ENCODE measurements around the gene POMGNT2.

Gene POMGNT2

DNA sequence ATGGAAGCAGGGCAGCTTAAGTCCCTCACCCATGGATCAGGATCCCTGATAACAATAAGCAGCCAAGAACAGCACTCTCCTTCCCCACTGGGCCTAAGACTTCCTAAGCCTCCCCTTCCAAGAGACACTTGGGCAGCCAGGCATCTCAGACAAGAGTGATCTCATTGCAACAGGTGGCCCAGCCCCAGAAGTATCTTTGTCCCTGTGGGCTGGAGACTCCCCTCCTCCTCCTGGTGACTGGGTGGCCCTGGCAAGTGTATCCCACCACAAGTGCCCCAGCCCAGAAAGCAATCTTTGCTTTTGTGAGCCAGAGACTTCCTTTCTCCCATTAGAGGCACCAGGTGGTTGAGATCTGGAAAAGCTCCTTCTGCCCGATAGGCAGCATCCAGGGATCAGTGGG, 40.7 kb upstream of the POMGNT2 start:
- H3K4me3 ChIP-seq (replicated peaks; ENCODE audit: low read depth, low read length), result no peak overlapping the region
- H3K36me3 ChIP-seq (ENCODE audit: control insufficient read depth, insufficient read depth, low read length), result no peaks in the 10 kb centered on the region
- TF ChIP-seq, protein P1, sequence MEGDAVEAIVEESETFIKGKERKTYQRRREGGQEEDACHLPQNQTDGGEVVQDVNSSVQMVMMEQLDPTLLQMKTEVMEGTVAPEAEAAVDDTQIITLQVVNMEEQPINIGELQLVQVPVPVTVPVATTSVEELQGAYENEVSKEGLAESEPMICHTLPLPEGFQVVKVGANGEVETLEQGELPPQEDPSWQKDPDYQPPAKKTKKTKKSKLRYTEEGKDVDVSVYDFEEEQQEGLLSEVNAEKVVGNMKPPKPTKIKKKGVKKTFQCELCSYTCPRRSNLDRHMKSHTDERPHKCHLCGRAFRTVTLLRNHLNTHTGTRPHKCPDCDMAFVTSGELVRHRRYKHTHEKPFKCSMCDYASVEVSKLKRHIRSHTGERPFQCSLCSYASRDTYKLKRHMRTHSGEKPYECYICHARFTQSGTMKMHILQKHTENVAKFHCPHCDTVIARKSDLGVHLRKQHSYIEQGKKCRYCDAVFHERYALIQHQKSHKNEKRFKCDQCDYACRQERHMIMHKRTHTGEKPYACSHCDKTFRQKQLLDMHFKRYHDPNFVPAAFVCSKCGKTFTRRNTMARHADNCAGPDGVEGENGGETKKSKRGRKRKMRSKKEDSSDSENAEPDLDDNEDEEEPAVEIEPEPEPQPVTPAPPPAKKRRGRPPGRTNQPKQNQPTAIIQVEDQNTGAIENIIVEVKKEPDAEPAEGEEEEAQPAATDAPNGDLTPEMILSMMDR (IDR thresholded peaks at IDR 0.05; ENCODE audit: insufficient read depth, low read length, poor library complexity, severe bottlenecking), result no peak

DNA sequence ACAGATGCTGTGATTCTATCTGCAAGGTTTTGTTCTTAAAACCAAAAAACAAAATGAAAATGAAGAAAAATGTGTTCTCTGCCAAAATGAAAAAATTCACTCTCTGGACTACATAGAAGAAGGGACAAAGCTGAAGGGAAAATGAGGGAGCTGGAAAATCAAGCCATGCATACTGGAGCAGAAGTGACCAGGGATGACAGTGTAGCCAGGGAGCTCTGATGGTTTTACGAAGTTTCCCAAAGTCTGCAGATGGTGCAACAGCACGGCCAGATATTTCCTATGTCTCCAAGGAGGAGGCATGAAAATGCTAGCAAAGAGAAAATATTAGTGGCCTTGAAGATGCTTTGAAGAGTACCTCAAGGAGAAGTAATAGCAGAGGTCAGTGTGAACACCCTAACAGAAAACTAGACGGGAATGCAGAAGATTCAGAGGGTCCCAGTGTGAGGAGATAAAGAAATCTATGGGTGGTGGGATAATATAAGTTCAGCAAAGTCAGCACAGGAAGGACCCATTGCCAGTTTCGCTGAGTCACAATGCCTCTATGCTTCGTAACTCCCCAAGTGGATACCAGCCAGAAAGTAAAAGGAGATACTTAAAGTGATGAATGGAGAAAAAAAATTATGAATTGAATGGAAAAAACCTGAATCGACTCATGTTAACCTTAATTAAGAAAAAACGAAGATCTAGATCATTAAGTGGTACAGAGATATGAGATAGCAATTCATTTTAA, 39.0 kb upstream of the POMGNT2 start:
- Histone ChIP-seq H3K36me3 (ENCODE audit: control insufficient read depth, insufficient read depth, low read length) (no peaks in the 10 kb centered on the region), H3K27me3 (replicated peaks; ENCODE audit: control insufficient read depth, insufficient read depth, low read length) (no peaks in the 10 kb centered on the region), H3K4me3 (replicated peaks; ENCODE audit: low read depth, low read length) (no peak overlapping the region)
- DNase-seq (ENCODE audit: extremely low read depth, insufficient read length), result no peak
- TF ChIP-seq, protein P1 (IDR thresholded peaks at IDR 0.05; ENCODE audit: insufficient read depth, low read length, poor library complexity, severe bottlenecking), result no peak

More for the DNA sequence above, 40.7 kb upstream of the POMGNT2 start:
- H3K27me3 ChIP-seq (replicated peaks; ENCODE audit: control insufficient read depth, insufficient read depth, low read length), result no peaks in the 10 kb centered on the region; the same call in 1 of the 2 replicates
- no peak for DNase-seq (ENCODE audit: extremely low read depth, insufficient read length)

DNA sequence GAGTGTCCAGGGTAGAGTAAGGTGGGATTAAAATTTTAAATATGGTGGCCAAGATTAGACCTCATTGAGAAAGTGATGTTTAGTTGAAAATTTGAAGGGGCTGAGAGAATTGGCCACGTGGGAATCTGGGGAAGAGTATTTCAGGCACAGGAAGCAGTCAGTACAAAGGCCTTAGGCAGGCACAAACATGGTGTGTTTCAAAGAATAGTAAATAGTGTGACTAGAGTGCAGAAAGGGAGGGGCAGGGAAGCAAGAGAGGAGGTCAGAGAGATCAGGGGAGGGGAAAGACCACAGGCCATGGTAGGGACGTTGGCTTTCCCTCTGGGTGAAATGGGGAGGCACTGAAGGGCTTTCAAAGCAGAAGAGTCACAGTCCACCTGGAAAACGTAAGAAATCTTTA, 36.6 kb upstream of the POMGNT2 start:
- Histone ChIP-seq H3K36me3 (ENCODE audit: control insufficient read depth, insufficient read depth, low read length) (no peaks in the 10 kb centered on the region), H3K27me3 (replicated peaks; ENCODE audit: control insufficient read depth, insufficient read depth, low read length) (no peaks in the 10 kb centered on the region), H3K4me3 (replicated peaks; ENCODE audit: low read depth, low read length) (no peak overlapping the region)
- no peak for DNase-seq (ENCODE audit: extremely low read depth, insufficient read length)
- TF ChIP-seq, protein P1 (IDR thresholded peaks at IDR 0.05; ENCODE audit: insufficient read depth, low read length, poor library complexity, severe bottlenecking), result no peak

DNA sequence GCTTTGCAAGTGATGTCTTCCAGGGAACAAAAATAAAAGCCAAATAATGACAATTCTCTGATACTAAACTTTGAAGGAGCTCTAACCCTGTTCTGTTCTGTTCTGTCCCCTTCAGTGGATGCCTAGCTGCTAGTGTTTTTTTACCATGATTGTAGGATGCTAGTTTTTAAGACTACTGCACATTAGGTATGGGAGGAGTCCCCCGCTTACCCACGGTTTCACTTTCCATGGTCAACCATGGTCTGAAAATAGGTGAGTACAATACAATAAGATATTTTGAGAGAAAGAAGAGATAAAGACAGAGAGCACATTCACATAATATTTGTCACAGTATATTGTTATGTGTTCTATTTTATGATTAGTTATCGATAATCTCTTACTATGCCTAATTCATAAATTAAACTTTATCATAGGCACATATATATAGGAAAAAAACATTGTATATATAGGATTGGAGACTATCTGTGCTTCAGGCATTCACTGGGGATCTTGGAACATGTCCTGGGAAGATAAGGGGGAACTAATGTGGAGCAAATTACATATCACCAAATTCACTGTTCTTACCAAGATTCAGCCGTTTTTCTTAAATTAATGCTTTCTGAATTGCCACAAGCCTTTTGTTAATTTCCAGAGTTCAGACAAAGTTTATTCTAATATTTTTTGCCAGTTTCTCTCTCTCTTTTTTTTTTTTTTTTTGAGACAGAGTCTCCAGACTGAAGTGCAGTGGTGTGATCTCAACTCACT, 32.8 kb upstream of the POMGNT2 start:
- no peaks in the 10 kb centered on the region for H3K27me3 ChIP-seq (replicated peaks; ENCODE audit: control insufficient read depth, insufficient read depth, low read length)
- H3K36me3 ChIP-seq (ENCODE audit: control insufficient read depth, insufficient read depth, low read length), result no peaks in the 10 kb centered on the region
- TF ChIP-seq, protein P1 (IDR thresholded peaks at IDR 0.05; ENCODE audit: insufficient read depth, low read length, poor library complexity, severe bottlenecking), result no peak
- no peak overlapping the region for H3K4me3 ChIP-seq (replicated peaks; ENCODE audit: low read depth, low read length)
- DNase-seq (ENCODE audit: extremely low read depth, insufficient read length), result no peak

DNA sequence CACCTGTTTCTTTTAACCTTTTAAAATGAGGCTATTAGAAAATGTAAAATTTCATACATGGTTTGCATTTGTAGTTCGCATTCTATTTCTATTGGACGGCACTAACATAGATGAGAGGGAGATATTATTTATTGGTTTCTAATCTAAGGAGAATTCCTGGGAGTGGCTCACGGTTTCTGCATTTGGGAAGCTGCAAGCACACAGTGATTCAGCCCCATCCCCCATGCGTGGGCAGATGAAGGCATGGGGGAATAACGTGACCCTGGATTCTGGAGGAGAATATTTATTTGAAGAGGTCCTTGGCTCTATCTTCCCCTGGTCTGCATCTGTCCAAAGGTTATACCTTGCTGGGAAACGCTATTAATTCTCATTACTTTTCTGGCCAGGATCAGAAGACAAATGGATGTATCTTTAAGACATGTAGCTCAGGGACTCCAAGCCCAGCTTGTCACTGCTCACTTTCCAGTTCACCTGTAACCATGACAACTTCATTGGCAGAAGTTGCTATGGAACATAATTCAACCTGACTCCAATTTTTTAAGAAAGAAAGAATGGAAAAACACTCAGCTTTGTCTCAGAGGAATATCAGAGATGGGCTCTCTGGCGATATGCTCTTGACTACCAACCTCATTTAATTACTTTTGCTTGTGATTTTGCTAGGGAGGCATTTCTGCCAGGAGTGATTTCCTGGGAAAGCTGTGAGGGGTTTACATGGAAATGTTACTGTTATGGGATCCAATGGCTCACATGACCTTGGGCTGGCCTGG, 27.2 kb upstream of the POMGNT2 start:
- no peaks in the 10 kb centered on the region for H3K27me3 ChIP-seq (replicated peaks; ENCODE audit: control insufficient read depth, insufficient read depth, low read length)
- H3K36me3 ChIP-seq (ENCODE audit: control insufficient read depth, insufficient read depth, low read length), result no peaks in the 10 kb centered on the region
- TF ChIP-seq, protein P1 (IDR thresholded peaks at IDR 0.05; ENCODE audit: insufficient read depth, low read length, poor library complexity, severe bottlenecking), result no peak
- H3K4me3 ChIP-seq (replicated peaks; ENCODE audit: low read depth, low read length), result no peak overlapping the region
- no peak for DNase-seq (ENCODE audit: extremely low read depth, insufficient read length)

Data from GM06990 (cell line).